GM23338 (cell line): ENCODE measurements around the gene TECR.

Experiments
- CREB1 ChIP-seq: fragments of 250-450 bp; sonication (Bioruptor Pico); IDR thresholded peaks from 2 replicates; pipeline ENCODE4 v1.5.0; 2020; ENCODE audit warnings: low read depth, mild to moderate bottlenecking, moderate library complexity
- EZH2 ChIP-seq: fragments of 200-600 bp; sonication (generic); IDR thresholded peaks from one replicate; pipeline ENCODE4 v1.8.0; 2017; ENCODE audit warnings: antibody characterized with exemption, mild to moderate bottlenecking, low read depth; ENCODE audit not compliant: unreplicated experiment
- EZH2phosphoT487 ChIP-seq: fragments of 200-600 bp; sonication (generic); IDR thresholded peaks from one replicate; pipeline ENCODE4 v1.8.1; 2018; ENCODE audit warnings: antibody characterized with exemption; ENCODE audit not compliant: unreplicated experiment
- JUNB ChIP-seq: IDR thresholded peaks from one replicate; pipeline ENCODE4 v1.6.1; 2016; ENCODE audit warnings: antibody characterized with exemption; ENCODE audit not compliant: unreplicated experiment
- NANOG ChIP-seq: IDR thresholded peaks from 2 replicates; pipeline ENCODE4 v1.6.1; 2016; ENCODE audit warnings: antibody characterized with exemption, borderline replicate concordance
- POLR2AphosphoS5 ChIP-seq: IDR thresholded peaks from 2 replicates; pipeline ENCODE4 v1.6.1; 2016; ENCODE audit warnings: antibody characterized with exemption, low read depth
- REST ChIP-seq: IDR thresholded peaks from one replicate; pipeline ENCODE4 v1.6.1; 2018; ENCODE audit warnings: antibody characterized with exemption; ENCODE audit not compliant: unreplicated experiment
- STAT1 ChIP-seq: IDR thresholded peaks from one replicate; pipeline ENCODE4 v1.6.1; 2016; ENCODE audit warnings: antibody characterized with exemption; ENCODE audit not compliant: unreplicated experiment
- ZNF114 ChIP-seq: fragments of 250-450 bp; sonication (Bioruptor Pico); IDR thresholded peaks from 2 replicates; pipeline ENCODE4 v1.5.0; 2020; ENCODE audit warnings: mild to moderate bottlenecking, moderate library complexity
- TF ChIP-seq, protein P1 (sequence below), 2 experiments: fragments of 200-600 bp in 1 of 2; sonication (generic) in 1 of 2; conservative IDR thresholded peaks; 2 replicates each; pipeline versions ENCODE4 v1.5.1 to v1.6.1; 2016 to 2017; ENCODE audit warnings: antibody characterized with exemption in 2 of 2, low read depth in 2 of 2, mild to moderate bottlenecking in 2 of 2, moderate library complexity in 1 of 2

DNA sequence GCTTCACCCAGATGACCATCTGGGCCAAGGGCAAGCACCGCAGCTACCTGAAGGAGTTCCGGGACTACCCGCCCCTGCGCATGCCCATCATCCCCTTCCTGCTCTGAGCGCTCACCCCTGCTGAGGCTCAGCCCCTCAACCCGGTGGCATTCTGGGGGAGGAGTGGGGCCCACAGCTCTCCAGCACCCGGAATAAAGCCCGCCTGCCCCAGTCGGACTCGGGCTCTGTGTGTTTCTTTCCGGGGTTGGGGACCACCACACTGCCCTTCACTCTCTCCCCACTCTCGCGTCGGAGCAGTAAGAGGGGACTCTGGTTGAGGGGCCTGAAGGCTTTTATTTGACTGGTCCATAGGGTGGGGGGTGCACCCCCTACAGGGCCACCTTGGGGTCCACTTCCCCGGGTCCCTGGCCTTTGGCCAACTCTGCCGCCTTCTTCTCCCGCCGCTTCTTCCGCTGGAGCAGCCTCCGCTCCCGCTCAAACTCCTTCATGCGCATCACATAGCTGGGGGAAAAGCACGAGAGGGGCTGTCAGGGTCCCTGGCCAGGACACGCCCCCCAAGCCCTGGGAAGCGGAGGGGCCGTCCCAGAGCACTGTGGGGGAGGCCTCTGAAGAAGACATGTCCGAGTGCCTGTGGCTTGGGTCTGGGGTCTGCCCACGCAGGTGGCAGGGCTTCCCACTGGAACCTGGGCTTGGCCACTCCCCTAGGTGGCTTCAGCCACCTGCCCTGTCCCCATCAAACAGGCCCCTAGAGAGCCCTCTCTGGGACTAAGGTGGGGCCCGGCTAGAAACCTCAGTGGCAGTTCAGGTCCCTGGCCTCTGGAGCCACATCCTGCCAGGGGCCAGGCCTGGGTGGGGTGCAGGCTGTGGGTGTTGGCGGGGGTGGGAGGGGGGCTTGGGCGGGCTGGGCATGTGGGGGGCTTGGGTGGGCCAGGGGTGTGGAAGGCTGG lies 36.6 kb downstream of the TECR start:
- TF ChIP-seq EZH2: no peak
- no peak for TF ChIP-seq EZH2phosphoT487
- TF ChIP-seq, protein P1, sequence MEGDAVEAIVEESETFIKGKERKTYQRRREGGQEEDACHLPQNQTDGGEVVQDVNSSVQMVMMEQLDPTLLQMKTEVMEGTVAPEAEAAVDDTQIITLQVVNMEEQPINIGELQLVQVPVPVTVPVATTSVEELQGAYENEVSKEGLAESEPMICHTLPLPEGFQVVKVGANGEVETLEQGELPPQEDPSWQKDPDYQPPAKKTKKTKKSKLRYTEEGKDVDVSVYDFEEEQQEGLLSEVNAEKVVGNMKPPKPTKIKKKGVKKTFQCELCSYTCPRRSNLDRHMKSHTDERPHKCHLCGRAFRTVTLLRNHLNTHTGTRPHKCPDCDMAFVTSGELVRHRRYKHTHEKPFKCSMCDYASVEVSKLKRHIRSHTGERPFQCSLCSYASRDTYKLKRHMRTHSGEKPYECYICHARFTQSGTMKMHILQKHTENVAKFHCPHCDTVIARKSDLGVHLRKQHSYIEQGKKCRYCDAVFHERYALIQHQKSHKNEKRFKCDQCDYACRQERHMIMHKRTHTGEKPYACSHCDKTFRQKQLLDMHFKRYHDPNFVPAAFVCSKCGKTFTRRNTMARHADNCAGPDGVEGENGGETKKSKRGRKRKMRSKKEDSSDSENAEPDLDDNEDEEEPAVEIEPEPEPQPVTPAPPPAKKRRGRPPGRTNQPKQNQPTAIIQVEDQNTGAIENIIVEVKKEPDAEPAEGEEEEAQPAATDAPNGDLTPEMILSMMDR (conservative IDR thresholded peaks at IDR 0.05; ENCODE audit: low read depth in 2 of 2): no peak
- no peak for TF ChIP-seq REST
- no peak for TF ChIP-seq CREB1 (CRISPR knock-in tag)
- TF ChIP-seq STAT1: no peak
- TF ChIP-seq POLR2AphosphoS5: no peak
- TF ChIP-seq JUNB: no peak
- no peak for TF ChIP-seq ZNF114 (CRISPR knock-in tag)
- no peak for TF ChIP-seq NANOG
